Retina (tissue), 1 donor: ENCODE data around the gene COL4A6.
A peak's percentile ranks its signal among the peaks of the same experiment; 100 is the strongest.
"Not testable (repeated sequence)": the region's sequence is repeated elsewhere in the genome, so short reads cannot be mapped to it uniquely, and the experiment has no call there.

Experiments
- DNase-seq: peaks from one replicate; pipeline ENCODE4 v3.0.0-alpha.2; 2016

The COL4A6 gene

GRCh38 chrX:108438110-108438623, at the start of gene COL4A6:
COL4A6 (minus strand) TSS chrX:108438422; CDS start chrX:108438196, 226 bp downstream.
- DNase-seq, result peak; percentile 72

- DNase-seq, result no peak
Observed at GRCh38 chrX:108485960-108486359, 47.7 kb upstream of the COL4A6 start.

- no peak for DNase-seq
Observed at GRCh38 chrX:108484251-108484650, 46.0 kb upstream of the COL4A6 start.

- DNase-seq, result not testable (repeated sequence)
Observed at GRCh38 chrX:108481528-108481927, 43.3 kb upstream of the COL4A6 start.

GRCh38 chrX:108473979-108474378, 35.8 kb upstream of the COL4A6 start:
- no peak for DNase-seq

- DNase-seq, result no peak
Observed at GRCh38 chrX:108468486-108468885, 30.3 kb upstream of the COL4A6 start.

GRCh38 chrX:108464604-108465003, 26.4 kb upstream of the COL4A6 start:
- no peak for DNase-seq

- no peak for DNase-seq
Observed at GRCh38 chrX:108456971-108457477, 18.8 kb upstream of the COL4A6 start.

- DNase-seq, result no peak
Observed at GRCh38 chrX:108453841-108454240, 15.6 kb upstream of the COL4A6 start.

GRCh38 chrX:108447303-108447702, 9.1 kb upstream of the COL4A6 start:
- no peak for DNase-seq

- DNase-seq, result no peak
Observed at GRCh38 chrX:108442901-108443464, 4.8 kb upstream of the COL4A6 start.

GRCh38 chrX:108439961-108440696, 1.9 kb upstream of the COL4A6 start:
- peak; percentile 65 for DNase-seq

GRCh38 chrX:108439426-108439942, 1.3 kb upstream of the COL4A6 start, which contains the start of gene COL4A5:
COL4A5 (plus strand) TSS chrX:108439838; CDS start chrX:108440126, 288 bp downstream.
- peak; percentile 85 for DNase-seq

GRCh38 chrX:108437349-108438109, 693 bp downstream of the COL4A6 start:
- no peak for DNase-seq

GRCh38 chrX:108435261-108435660, 3.0 kb downstream of the COL4A6 start:
- DNase-seq, result no peak

GRCh38 chrX:108426262-108426661, 12.0 kb downstream of the COL4A6 start:
- no peak for DNase-seq

GRCh38 chrX:108420481-108420880, 17.7 kb downstream of the COL4A6 start:
- no peak for DNase-seq

GRCh38 chrX:108419401-108419800, 18.8 kb downstream of the COL4A6 start:
- DNase-seq, result no peak

GRCh38 chrX:108417257-108417656, 21.0 kb downstream of the COL4A6 start:
- DNase-seq, result no peak

GRCh38 chrX:108415891-108416290, 22.3 kb downstream of the COL4A6 start:
- DNase-seq, result no peak

- no peak for DNase-seq
Observed at GRCh38 chrX:108415146-108415545, 23.1 kb downstream of the COL4A6 start.

- no peak for DNase-seq
Observed at GRCh38 chrX:108412783-108413182, 25.4 kb downstream of the COL4A6 start.
